ENCODE results near the gene SLC8A1.

Gene SLC8A1

GRCh38 chr2:40260437-40260836 is 191.5 kb downstream of the SLC8A1 start:
- Mint-ChIP-seq H3K9me3 (no peaks in the 10 kb centered on the region), H3K27me3 (no peaks in the 10 kb centered on the region), H3K27ac (no peak overlapping the region), H3K36me3 (ENCODE audit: low read depth) (no peaks in the 10 kb centered on the region), H3K4me1 (ENCODE audit: low read depth) (peaks cover 24% of the 10 kb centered on the region), H3K4me3 (no peak overlapping the region)
- intact Hi-C loops (cut with micrococcal nuclease), result no loop called here

- Mint-ChIP-seq H3K27ac (no peak overlapping the region), H3K9me3 (no peaks in the 10 kb centered on the region), H3K4me1 (ENCODE audit: low read depth) (peaks cover 24% of the 10 kb centered on the region), H3K27me3 (no peaks in the 10 kb centered on the region), H3K36me3 (ENCODE audit: low read depth) (no peaks in the 10 kb centered on the region), H3K4me3 (no peak overlapping the region)
- intact Hi-C loops (cut with micrococcal nuclease), result no loop called here
Observed at GRCh38 chr2:40259900-40260299, 192.0 kb downstream of the SLC8A1 start.

- Mint-ChIP-seq H3K27ac (no peak overlapping the region), H3K9me3 (no peaks in the 10 kb centered on the region), H3K27me3 (no peaks in the 10 kb centered on the region), H3K4me3 (no peak overlapping the region), H3K4me1 (ENCODE audit: low read depth) (peaks cover 24% of the 10 kb centered on the region), H3K36me3 (ENCODE audit: low read depth) (no peaks in the 10 kb centered on the region)
- intact Hi-C loops (cut with micrococcal nuclease), result no loop called here
Observed at GRCh38 chr2:40258135-40258457, 193.8 kb downstream of the SLC8A1 start.

- Mint-ChIP-seq H3K4me3 (no peak overlapping the region), H3K36me3 (ENCODE audit: low read depth) (no peaks in the 10 kb centered on the region), H3K4me1 (ENCODE audit: low read depth) (peaks cover 24% of the 10 kb centered on the region), H3K27ac (no peak overlapping the region), H3K27me3 (no peaks in the 10 kb centered on the region), H3K9me3 (no peaks in the 10 kb centered on the region)
- intact Hi-C loops (cut with micrococcal nuclease), result no loop called here
Observed at GRCh38 chr2:40257340-40258134, 194.4 kb downstream of the SLC8A1 start.

GRCh38 chr2:40256649-40257048 is 195.2 kb downstream of the SLC8A1 start:
- Mint-ChIP-seq H3K27ac (no peak overlapping the region), H3K9me3 (no peaks in the 10 kb centered on the region), H3K4me3 (no peak overlapping the region), H3K27me3 (no peaks in the 10 kb centered on the region), H3K36me3 (ENCODE audit: low read depth) (no peaks in the 10 kb centered on the region), H3K4me1 (ENCODE audit: low read depth) (peaks cover 24% of the 10 kb centered on the region)
- intact Hi-C loops (cut with micrococcal nuclease), result no loop called here

- H3K9me3 Mint-ChIP-seq, result no peaks in the 10 kb centered on the region
- no peak overlapping the region for H3K4me3 Mint-ChIP-seq
- H3K27me3 Mint-ChIP-seq, result no peaks in the 10 kb centered on the region
- no peak overlapping the region for H3K27ac Mint-ChIP-seq
- H3K4me1 Mint-ChIP-seq (ENCODE audit: low read depth), result peaks cover 17% of the 10 kb centered on the region
- intact Hi-C loops (cut with micrococcal nuclease), result no loop called here
- H3K36me3 Mint-ChIP-seq (ENCODE audit: low read depth), result no peaks in the 10 kb centered on the region
Observed at GRCh38 chr2:40256008-40256407, 195.9 kb downstream of the SLC8A1 start.

- Mint-ChIP-seq H3K27me3 (no peaks in the 10 kb centered on the region), H3K9me3 (no peaks in the 10 kb centered on the region), H3K36me3 (ENCODE audit: low read depth) (no peaks in the 10 kb centered on the region), H3K4me3 (no peak overlapping the region), H3K4me1 (ENCODE audit: low read depth) (peaks cover 8% of the 10 kb centered on the region), H3K27ac (no peak overlapping the region)
- intact Hi-C loops (cut with micrococcal nuclease), result no loop called here
Observed at GRCh38 chr2:40255103-40255502, 196.8 kb downstream of the SLC8A1 start.

- Mint-ChIP-seq H3K36me3 (ENCODE audit: low read depth) (no peaks in the 10 kb centered on the region), H3K4me3 (no peak overlapping the region), H3K9me3 (no peaks in the 10 kb centered on the region), H3K27me3 (no peaks in the 10 kb centered on the region), H3K27ac (no peak overlapping the region), H3K4me1 (ENCODE audit: low read depth) (peaks cover 5% of the 10 kb centered on the region)
- intact Hi-C loops (cut with micrococcal nuclease), result no loop called here
Observed at GRCh38 chr2:40254611-40255010, 197.3 kb downstream of the SLC8A1 start.

- no peak overlapping the region for H3K4me3 Mint-ChIP-seq
- no peaks in the 10 kb centered on the region for H3K36me3 Mint-ChIP-seq (ENCODE audit: low read depth)
Observed at GRCh38 chr2:40251137-40251536, 200.8 kb downstream of the SLC8A1 start.

GRCh38 chr2:40249577-40249976 is 202.3 kb downstream of the SLC8A1 start:
- H3K4me1 Mint-ChIP-seq (ENCODE audit: low read depth), result no peaks in the 10 kb centered on the region
- H3K4me3 Mint-ChIP-seq, result no peak overlapping the region
- no peaks in the 10 kb centered on the region for H3K36me3 Mint-ChIP-seq (ENCODE audit: low read depth)
- no peaks in the 10 kb centered on the region for H3K9me3 Mint-ChIP-seq
- intact Hi-C loops (cut with micrococcal nuclease), result loop anchor here (10.0 kb wide), 2 partner anchors 335 to 515 kb away; no protein-coding TSS in a partner anchor
- no peaks in the 10 kb centered on the region for H3K27me3 Mint-ChIP-seq
- H3K27ac Mint-ChIP-seq, result no peak overlapping the region

More at GRCh38 chr2:40251137-40251536, 200.8 kb downstream of the SLC8A1 start:
- Mint-ChIP-seq H3K9me3 (no peaks in the 10 kb centered on the region), H3K4me1 (ENCODE audit: low read depth) (no peaks in the 10 kb centered on the region), H3K27me3 (no peaks in the 10 kb centered on the region), H3K27ac (no peak overlapping the region)
- intact Hi-C loops (cut with micrococcal nuclease), result no loop called here

- H3K27me3 Mint-ChIP-seq, result no peaks in the 10 kb centered on the region
- no peaks in the 10 kb centered on the region for H3K36me3 Mint-ChIP-seq (ENCODE audit: low read depth)
Observed at GRCh38 chr2:40248294-40248693, 203.6 kb downstream of the SLC8A1 start.

GRCh38 chr2:40244675-40245074 is 207.2 kb downstream of the SLC8A1 start:
- H3K27ac Mint-ChIP-seq, result no peak overlapping the region
- H3K36me3 Mint-ChIP-seq (ENCODE audit: low read depth), result no peaks in the 10 kb centered on the region
- no peak overlapping the region for H3K4me3 Mint-ChIP-seq
- no peaks in the 10 kb centered on the region for H3K9me3 Mint-ChIP-seq
- H3K4me1 Mint-ChIP-seq (ENCODE audit: low read depth), result no peaks in the 10 kb centered on the region
- H3K27me3 Mint-ChIP-seq, result no peaks in the 10 kb centered on the region
- intact Hi-C loops (cut with micrococcal nuclease), result loop anchor here (1.0 to 10.0 kb wide), 3 partner anchors 310 to 520 kb away; no protein-coding TSS in a partner anchor

More at GRCh38 chr2:40248294-40248693, 203.6 kb downstream of the SLC8A1 start:
- intact Hi-C loops (cut with micrococcal nuclease), result loop anchor here (10.0 kb wide), 2 partner anchors 333 to 517 kb away; no protein-coding TSS in a partner anchor
- H3K4me1 Mint-ChIP-seq (ENCODE audit: low read depth), result no peaks in the 10 kb centered on the region
- no peak overlapping the region for H3K27ac Mint-ChIP-seq
- no peak overlapping the region for H3K4me3 Mint-ChIP-seq
- H3K9me3 Mint-ChIP-seq, result no peaks in the 10 kb centered on the region

- intact Hi-C loops (cut with micrococcal nuclease), result loop anchor here (1.0 to 10.0 kb wide), 3 partner anchors 310 to 521 kb away; no protein-coding TSS in a partner anchor
Observed at GRCh38 chr2:40244251-40244650, 207.6 kb downstream of the SLC8A1 start.

GRCh38 chr2:40243581-40244187 is 208.2 kb downstream of the SLC8A1 start:
- no peak overlapping the region for H3K27ac Mint-ChIP-seq
- intact Hi-C loops (cut with micrococcal nuclease), result loop anchor here (1.0 to 10.0 kb wide), 3 partner anchors 311 to 521 kb away; no protein-coding TSS in a partner anchor
- no peak overlapping the region for H3K4me3 Mint-ChIP-seq
- H3K36me3 Mint-ChIP-seq (ENCODE audit: low read depth), result no peaks in the 10 kb centered on the region
- no peaks in the 10 kb centered on the region for H3K9me3 Mint-ChIP-seq
- no peaks in the 10 kb centered on the region for H3K4me1 Mint-ChIP-seq (ENCODE audit: low read depth)
- no peaks in the 10 kb centered on the region for H3K27me3 Mint-ChIP-seq

More at GRCh38 chr2:40244251-40244650, 207.6 kb downstream of the SLC8A1 start:
- H3K27ac Mint-ChIP-seq, result no peak overlapping the region
- H3K27me3 Mint-ChIP-seq, result no peaks in the 10 kb centered on the region
- no peaks in the 10 kb centered on the region for H3K9me3 Mint-ChIP-seq
- no peaks in the 10 kb centered on the region for H3K4me1 Mint-ChIP-seq (ENCODE audit: low read depth)
- H3K4me3 Mint-ChIP-seq, result no peak overlapping the region
- no peaks in the 10 kb centered on the region for H3K36me3 Mint-ChIP-seq (ENCODE audit: low read depth)
